Caco-2 (cell line): ENCODE measurements around the gene ZEB1. TPM values are rescaled to one million over a fixed set of nuclear protein-coding genes. Genes with fewer than 3 reads are reported as not detected.

ENCODE experiments used
- BruUV-seq: library from RNA; stranded (reverse); fragments of 400-500 nt; replicated peaks from 2 replicates; lab custom pipeline; 2021; lab: Mats Ljungman, UMichigan
- CTCF ChIA-PET: fragments of 300-600 bp; sonication (Branson Sonifier 250); formaldehyde crosslinking; loops from one replicate; lab custom pipeline; 2022; ENCODE audit warnings: antibody characterized with exemption; lab: Charles Lee
- POLR2A ChIA-PET: fragments of 300-600 bp; sonication (Branson Sonifier 250); formaldehyde crosslinking; loops from one replicate; lab custom pipeline; 2022; ENCODE audit warnings: antibody characterized with exemption; lab: Charles Lee
- DNase-seq, 2 experiments: peaks; one replicate each; pipeline versions ENCODE4 v3.0.0 to v3.0.0-alpha.2; 2020 to 2022
- H3K27me3 ChIP-seq: replicated peaks from 2 replicates; pipeline ENCODE4 v1.6.0; 2011; ENCODE audit warnings: low read length; ENCODE audit not compliant: control insufficient read depth, insufficient read depth
- H3K36me3 ChIP-seq: 2 replicates; pipeline ENCODE4 v1.5.1; 2011; ENCODE audit warnings: low read length; ENCODE audit not compliant: control insufficient read depth, insufficient read depth
- H3K4me1 ChIP-seq: fragments of 250-450 bp; sonication (Bioruptor Pico); 2 replicates; pipeline ENCODE4 v1.5.1; 2020; ENCODE audit warnings: mild to moderate bottlenecking
- H3K4me3 ChIP-seq: 2 replicates; pipeline ENCODE4 v1.5.1; 2011; ENCODE audit warnings: low read depth, mild to moderate bottlenecking, control low read depth, low read length
- H3K9me3 ChIP-seq: fragments of 250-450 bp; sonication (Bioruptor Pico); 2 replicates; pipeline ENCODE4 v1.5.1; 2020; ENCODE audit warnings: mild to moderate bottlenecking, moderate library complexity
- H3K27ac Mint-ChIP-seq: one replicate; pipeline ENCODE4 v1.8.0; 2022; ENCODE audit warnings: mixed read lengths; ENCODE audit not compliant: unreplicated experiment
- H3K27me3 Mint-ChIP-seq: one replicate; pipeline ENCODE4 v1.8.0; 2022; ENCODE audit warnings: mixed read lengths; ENCODE audit not compliant: insufficient read depth, unreplicated experiment
- H3K36me3 Mint-ChIP-seq: one replicate; pipeline ENCODE4 v1.8.0; 2022; ENCODE audit warnings: mild to moderate bottlenecking, mixed read lengths; ENCODE audit not compliant: insufficient read depth, unreplicated experiment
- H3K4me1 Mint-ChIP-seq: one replicate; pipeline ENCODE4 v1.8.0; 2022; ENCODE audit warnings: low read depth, mixed read lengths; ENCODE audit not compliant: unreplicated experiment
- H3K4me3 Mint-ChIP-seq: one replicate; pipeline ENCODE4 v1.8.0; 2022; ENCODE audit warnings: mild to moderate bottlenecking, moderate library complexity, mixed read lengths; ENCODE audit not compliant: unreplicated experiment
- H3K9me3 Mint-ChIP-seq: one replicate; pipeline ENCODE4 v1.8.0; 2022; ENCODE audit warnings: mixed read lengths; ENCODE audit not compliant: unreplicated experiment
- intact Hi-C: fragments of 100-400 bp; cut with micrococcal nuclease; formaldehyde crosslinking; loops from one replicate; pipeline ENCODE4 v1.10.0; 2022; ENCODE audit not compliant: unreplicated experiment
- total RNA-seq: library from RNA; stranded (reverse); gene quantifications from 2 replicates; pipeline ENCODE4 v1.2.3, GENCODE V29; 2022
- TF ChIP-seq, protein P1 (sequence below), 2 experiments: fragments of 200-600 bp in 1 of 2; IDR thresholded peaks; 1 replicate in 1 of 2; 2 replicates in 1 of 2; pipeline versions ENCODE4 v1.5.1 to v1.8.0; 2011 to 2022; ENCODE audit warnings: antibody characterized with exemption in 1 of 2, control low read depth in 1 of 2, inconsistent platforms in 1 of 2, low read depth in 1 of 2, low read length in 1 of 2, mild to moderate bottlenecking in 1 of 2, moderate library complexity in 1 of 2; ENCODE audit not compliant: insufficient read depth in 1 of 2, severe bottlenecking in 1 of 2, unreplicated experiment in 1 of 2

Gene ZEB1
- total RNA-seq, 1 experiment from 2014 or later: not detected

DNA sequence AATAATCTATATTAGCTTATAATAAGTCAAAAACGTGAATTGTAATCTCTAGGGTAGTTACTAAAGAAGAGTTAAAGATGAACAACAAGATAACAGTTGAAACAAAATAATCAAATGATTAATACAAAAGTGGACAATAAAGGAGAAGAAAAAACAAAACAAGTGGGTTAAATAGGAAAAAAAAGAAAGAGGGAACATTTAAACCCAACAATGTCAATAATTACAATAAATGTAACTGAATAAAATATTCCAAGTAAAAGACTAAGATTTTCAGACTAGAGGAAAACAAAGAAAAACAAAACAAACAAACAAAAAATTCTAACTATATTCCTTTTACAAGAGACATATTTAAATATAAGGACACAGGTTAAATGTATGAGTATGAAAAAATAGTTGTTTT is 38.0 kb upstream of the ZEB1 start:
- Histone ChIP-seq H3K4me3 (no peak overlapping the region), H3K27me3 (no peaks in the 10 kb centered on the region), H3K4me1 (no peaks in the 10 kb centered on the region), H3K36me3 (no peaks in the 10 kb centered on the region), H3K9me3 (peaks cover 5% of the 10 kb centered on the region)
- Mint-ChIP-seq H3K4me3 (no peak overlapping the region), H3K27me3 (no peaks in the 10 kb centered on the region), H3K4me1 (no peaks in the 10 kb centered on the region), H3K9me3 (peaks cover 21% of the 10 kb centered on the region), H3K27ac (no peak overlapping the region), H3K36me3 (no peaks in the 10 kb centered on the region)
- POLR2A ChIA-PET: no interaction called here
- no peak for DNase-seq
- intact Hi-C loops: no loop called here
- TF ChIP-seq, protein P1, sequence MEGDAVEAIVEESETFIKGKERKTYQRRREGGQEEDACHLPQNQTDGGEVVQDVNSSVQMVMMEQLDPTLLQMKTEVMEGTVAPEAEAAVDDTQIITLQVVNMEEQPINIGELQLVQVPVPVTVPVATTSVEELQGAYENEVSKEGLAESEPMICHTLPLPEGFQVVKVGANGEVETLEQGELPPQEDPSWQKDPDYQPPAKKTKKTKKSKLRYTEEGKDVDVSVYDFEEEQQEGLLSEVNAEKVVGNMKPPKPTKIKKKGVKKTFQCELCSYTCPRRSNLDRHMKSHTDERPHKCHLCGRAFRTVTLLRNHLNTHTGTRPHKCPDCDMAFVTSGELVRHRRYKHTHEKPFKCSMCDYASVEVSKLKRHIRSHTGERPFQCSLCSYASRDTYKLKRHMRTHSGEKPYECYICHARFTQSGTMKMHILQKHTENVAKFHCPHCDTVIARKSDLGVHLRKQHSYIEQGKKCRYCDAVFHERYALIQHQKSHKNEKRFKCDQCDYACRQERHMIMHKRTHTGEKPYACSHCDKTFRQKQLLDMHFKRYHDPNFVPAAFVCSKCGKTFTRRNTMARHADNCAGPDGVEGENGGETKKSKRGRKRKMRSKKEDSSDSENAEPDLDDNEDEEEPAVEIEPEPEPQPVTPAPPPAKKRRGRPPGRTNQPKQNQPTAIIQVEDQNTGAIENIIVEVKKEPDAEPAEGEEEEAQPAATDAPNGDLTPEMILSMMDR (IDR thresholded peaks at IDR 0.05; ENCODE audit: insufficient read depth in 1 of 2, low read depth in 1 of 2, low read length in 1 of 2, severe bottlenecking in 1 of 2, unreplicated experiment in 1 of 2): no peak
- no TSS peak for BruUV-seq
- CTCF ChIA-PET: no interaction called here

- no peak overlapping the region for H3K4me3 ChIP-seq
- CTCF ChIA-PET: no interaction called here
- Mint-ChIP-seq H3K27ac (no peak overlapping the region), H3K4me3 (no peak overlapping the region), H3K36me3 (no peaks in the 10 kb centered on the region), H3K27me3 (peaks cover 3% of the 10 kb centered on the region), H3K4me1 (no peaks in the 10 kb centered on the region), H3K9me3 (peaks cover 10% of the 10 kb centered on the region)
- DNase-seq: no peak
- no peaks in the 10 kb centered on the region for H3K36me3 ChIP-seq
- intact Hi-C loops: no loop called here
- H3K9me3 ChIP-seq: no peaks in the 10 kb centered on the region
- H3K27me3 ChIP-seq: no peaks in the 10 kb centered on the region
- TF ChIP-seq, protein P1 (IDR thresholded peaks at IDR 0.05; ENCODE audit: insufficient read depth in 1 of 2, low read depth in 1 of 2, low read length in 1 of 2, severe bottlenecking in 1 of 2, unreplicated experiment in 1 of 2): no peak
- no peaks in the 10 kb centered on the region for H3K4me1 ChIP-seq
- BruUV-seq: no TSS peak
- POLR2A ChIA-PET: no interaction called here
These were observed 31.0 kb upstream of the ZEB1 start for GRCh38 chr10:31288001-31288400.

- ChIA-PET POLR2A (no interaction called here), CTCF (no interaction called here)
- Mint-ChIP-seq H3K4me1 (no peaks in the 10 kb centered on the region), H3K9me3 (peaks cover 10% of the 10 kb centered on the region), H3K4me3 (no peak overlapping the region), H3K27ac (no peak overlapping the region), H3K27me3 (peaks cover 3% of the 10 kb centered on the region), H3K36me3 (no peaks in the 10 kb centered on the region)
- no peak for DNase-seq
- Histone ChIP-seq H3K27me3 (no peaks in the 10 kb centered on the region), H3K4me3 (no peak overlapping the region), H3K4me1 (no peaks in the 10 kb centered on the region), H3K36me3 (no peaks in the 10 kb centered on the region), H3K9me3 (no peaks in the 10 kb centered on the region)
- intact Hi-C loops: no loop called here
- no TSS peak for BruUV-seq
- TF ChIP-seq, protein P1 (IDR thresholded peaks at IDR 0.05; ENCODE audit: insufficient read depth in 1 of 2, low read depth in 1 of 2, low read length in 1 of 2, severe bottlenecking in 1 of 2, unreplicated experiment in 1 of 2): no peak
These were observed 30.1 kb upstream of the ZEB1 start for GRCh38 chr10:31288962-31289361.
